ENCODE results near the gene ABHD12. TPM values are rescaled to one million over a fixed set of nuclear protein-coding genes. Genes with fewer than 3 reads are reported as not detected.

ABHD12 gene
- total RNA-seq, 1 donor from 2014 or later, result 27.7 TPM

DNA sequence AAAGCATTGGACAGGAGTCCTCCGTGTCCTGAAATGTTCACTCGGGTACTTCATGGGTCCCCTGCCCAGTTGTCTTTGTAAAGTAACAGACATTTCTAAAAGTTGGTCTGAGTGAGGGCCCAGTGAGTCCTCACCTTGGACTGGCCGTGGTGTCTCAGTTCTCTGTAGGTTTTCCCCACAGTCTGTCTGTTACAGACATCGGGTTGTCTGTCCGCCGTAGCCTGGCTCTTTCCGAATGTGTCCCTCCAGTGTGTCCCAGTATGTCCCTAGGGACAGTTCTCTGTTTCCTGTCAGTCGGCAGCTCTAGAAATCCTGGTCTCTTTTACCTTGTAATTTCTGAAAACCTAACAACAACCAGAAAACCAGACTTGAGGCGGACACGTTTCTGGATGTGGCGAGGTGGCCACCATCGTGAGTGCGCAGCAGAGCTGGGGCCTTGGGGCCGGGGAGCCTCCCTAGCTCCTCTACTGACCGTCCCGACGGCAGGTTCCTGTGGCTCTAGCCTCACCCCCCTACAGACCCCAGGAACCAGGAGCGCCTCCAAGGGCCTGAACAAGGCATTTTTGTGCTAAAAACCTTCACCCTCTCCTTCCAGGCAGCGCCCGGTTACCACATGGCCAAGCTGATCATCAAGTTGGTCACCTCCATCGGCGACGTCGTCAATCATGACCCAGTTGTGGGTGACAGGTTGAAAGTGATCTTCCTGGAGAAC is 100.6 kb downstream of the ABHD12 start:
- no peak for DNase-seq

GRCh38 chr20:25288291-25289181 is 102.1 kb downstream of the ABHD12 start:
- no peak for DNase-seq

DNA sequence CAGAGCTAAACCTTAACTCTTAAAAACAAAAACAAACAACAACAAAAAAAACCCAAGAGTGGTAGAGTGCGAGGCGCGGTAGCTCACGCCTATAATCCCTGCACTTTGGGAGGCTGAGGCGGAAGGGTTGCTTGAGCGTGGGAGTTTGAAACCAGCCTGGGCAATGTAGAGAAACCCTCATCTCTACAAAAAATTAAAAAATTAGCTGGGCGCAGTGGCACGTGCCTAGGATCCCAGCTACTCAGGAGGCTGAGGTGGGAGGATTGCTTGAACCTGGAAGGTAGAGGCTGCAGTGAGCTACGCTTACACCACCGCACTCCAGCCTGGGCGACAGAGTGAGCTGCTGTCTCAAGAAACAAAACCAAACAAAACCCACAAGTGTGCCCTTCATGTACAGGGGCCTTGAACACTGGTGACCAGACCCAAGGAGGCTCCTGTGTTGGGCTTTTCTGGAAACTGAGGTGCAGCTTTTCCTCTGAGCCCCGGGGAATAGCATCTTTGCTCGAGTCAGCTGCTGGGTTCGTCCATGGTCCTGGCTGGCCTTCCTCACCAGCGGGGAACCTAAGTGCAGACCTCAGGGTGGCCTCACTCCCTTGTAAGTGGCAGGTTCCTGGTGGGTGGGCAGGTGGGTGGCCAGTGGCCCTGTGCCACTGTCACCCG is 102.9 kb downstream of the ABHD12 start:
- no peak for DNase-seq

DNA sequence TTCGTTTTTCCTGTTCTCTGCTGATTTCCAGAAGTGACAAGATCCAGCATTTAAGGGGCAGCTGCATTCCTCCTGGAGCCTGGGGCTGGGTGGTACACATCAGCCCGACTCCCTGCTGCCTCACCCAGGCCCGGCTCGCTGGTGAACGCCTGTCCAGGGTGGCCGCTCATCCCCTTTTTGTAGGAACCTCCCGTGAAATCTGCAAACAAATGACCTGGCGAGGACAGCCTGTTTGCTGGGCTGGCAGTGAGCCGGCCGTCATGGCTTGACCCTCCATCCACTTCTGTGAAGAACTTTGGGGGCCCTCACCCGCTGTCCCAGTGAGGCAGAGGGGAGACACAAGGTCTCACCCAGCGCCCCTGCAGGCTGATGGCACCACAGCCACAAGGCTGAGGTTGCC is 103.7 kb downstream of the ABHD12 start:
- DNase-seq, result no peak

- no peak for DNase-seq
Measured at GRCh38 chr20:25285856-25286798, 104.5 kb downstream of the ABHD12 start.

- DNase-seq, result no peak
Measured at GRCh38 chr20:25285091-25285647, 105.5 kb downstream of the ABHD12 start.

- DNase-seq, result no peak
Measured at GRCh38 chr20:25284131-25284601, 106.5 kb downstream of the ABHD12 start.

DNA sequence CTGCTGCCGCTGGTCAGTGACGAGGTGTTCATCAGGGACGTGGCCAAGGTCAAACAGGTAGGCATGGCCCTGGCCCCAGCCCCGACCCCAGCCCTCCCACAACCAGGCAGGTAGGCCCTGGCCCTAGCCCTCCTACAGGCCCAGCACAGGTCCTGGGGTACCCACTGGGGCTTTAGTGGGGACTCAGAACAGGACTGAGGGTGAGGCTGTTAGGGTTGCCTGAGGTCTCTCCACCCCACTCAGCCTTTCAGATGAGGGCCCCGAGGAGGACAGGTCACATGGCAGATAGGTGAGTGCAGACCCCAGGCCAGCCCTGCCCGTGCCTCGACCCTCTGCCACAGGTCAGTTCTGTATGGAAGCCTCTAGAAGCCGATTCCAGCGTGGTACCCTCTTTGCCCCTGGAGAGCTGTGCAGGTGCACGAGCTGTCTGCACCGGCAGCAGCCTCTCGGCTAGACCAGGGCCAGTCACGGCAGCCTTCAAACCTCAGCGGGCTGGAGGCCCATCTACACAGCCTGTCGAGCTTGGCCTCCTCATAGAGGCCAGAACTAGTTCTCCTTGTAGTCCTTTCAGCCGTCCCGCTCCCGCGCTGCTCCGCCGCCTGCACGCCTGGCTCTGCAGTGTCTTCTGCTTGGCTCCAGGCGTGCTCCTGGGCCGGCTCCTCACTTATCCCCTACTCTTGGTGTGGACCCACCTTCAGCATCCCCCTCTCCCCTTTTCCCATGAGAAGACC is 107.2 kb downstream of the ABHD12 start:
- no peak for DNase-seq

DNA sequence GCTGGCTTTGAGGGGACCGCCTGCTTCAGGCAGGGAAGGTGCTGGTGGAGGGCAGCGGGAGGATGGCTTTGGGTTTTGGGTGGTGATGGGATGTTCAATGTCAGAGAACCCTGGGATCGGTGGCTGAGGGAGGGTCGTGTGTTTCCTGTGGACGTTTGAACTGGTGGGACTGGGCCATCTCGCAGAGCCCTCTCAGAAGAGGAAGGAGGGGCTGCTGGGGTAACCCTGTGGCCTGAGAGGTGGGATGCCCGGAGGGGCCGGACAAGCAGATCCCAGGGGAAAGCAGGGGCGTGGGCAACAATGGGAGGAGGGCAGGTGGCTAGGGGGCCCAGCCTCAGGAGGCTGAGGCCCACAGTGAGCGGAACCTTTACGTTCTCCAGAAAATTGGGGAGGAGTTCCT is 107.8 kb downstream of the ABHD12 start:
- DNase-seq, result no peak

DNA sequence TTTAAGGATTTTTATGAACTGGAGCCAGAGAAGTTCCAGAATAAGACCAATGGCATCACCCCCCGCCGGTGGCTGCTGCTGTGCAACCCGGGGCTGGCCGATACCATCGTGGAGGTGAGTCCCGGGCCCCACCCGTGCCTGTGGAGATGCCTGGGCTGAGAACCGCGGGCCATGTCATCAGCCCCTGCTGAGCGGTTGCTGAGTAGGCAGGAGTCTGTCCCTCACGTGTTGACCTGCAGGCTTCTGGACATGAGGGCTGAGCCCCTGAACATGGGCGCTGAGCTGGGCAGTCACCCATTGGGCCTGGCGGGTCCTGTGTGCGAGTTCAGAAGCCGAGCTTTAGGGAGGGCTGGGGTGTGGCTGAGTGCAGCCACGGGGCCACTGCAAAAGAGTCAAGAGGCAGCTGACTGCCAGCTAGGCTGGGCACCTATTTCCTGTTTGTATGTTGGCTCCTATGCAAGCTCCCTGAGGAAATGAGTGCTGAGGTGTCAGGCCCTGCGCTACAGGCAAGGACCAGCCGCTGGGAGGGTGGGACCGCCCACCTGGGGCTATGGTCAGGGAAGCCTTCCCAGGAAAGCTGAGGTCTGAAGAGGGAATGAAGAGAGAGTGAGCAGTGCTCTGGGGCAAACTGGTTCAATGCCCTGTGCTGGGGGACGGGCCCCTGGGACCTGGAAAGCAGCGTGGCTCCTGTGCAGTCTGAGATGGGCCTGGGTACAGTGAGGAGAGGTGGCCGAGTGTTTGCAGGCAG is 108.4 kb downstream of the ABHD12 start:
- no peak for DNase-seq

GRCh38 chr20:25281541-25281991 is 109.1 kb downstream of the ABHD12 start:
- DNase-seq, result no peak

DNA sequence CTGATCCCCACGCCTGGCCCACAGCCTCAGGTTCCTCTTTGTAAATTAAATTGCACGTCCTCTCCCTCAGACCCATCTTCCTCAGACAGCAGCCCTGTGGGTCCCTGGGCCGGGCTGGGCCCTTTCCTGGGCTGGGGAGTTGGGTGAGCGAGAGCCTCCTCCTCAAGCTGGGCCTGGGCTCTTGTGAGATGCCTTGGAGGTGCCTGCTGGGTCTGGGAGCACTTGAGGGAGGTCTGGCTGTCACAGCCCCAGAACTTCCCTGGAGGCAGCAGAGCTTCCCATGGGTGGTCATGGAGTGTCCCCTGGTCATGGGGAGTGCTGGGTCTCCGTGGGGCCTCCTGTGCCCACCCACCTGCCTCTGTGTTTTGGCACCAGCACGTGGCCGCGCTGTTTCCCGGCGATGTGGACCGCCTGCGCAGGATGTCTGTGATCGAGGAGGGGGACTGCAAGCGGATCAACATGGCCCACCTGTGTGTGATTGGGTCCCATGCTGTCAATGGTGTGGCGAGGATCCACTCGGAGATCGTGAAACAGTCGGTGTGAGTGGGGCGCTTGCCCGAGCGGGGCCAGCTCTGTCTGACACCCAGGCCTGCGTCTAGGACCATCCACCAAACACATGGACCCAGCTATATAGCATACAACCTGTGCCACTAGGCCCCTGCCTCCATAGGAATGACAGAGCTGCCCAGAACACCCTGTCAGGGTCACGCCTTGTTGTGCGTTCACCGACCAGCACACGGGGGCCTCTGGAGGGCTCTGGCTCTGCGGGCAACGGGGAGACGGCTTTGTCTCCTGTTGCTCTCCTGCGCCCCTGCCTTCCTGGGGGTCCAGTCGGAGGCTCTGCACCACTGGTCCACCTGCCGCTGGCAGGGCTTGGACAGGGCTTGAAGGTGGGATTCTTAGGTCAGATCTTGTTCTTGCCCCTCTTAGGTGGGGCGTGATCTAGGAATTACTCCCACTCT is 109.8 kb downstream of the ABHD12 start:
- DNase-seq, result no peak

GRCh38 chr20:25280051-25280573 is 110.5 kb downstream of the ABHD12 start:
- no peak for DNase-seq

DNA sequence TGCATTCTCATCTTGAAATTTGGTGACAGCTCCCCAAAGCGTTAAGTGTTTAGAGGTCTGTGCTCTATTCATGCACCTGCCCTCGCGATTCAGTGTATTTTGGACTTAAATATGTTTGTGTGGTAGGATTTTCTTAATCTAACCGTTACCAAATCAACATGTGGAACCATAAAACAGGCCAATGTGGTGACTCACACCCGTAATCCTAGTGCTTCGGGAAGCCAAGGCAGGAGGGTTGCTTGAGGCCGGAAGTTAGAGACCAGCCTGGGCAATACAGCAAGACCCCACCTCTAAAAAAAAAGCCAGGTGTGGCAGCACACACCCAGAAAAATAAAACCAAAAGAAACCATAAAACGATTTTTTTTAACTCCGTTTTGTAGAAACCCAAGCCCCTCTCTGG is 111.2 kb downstream of the ABHD12 start:
- DNase-seq, result no peak

- no peak for DNase-seq
Measured at GRCh38 chr20:25278636-25279361, 111.8 kb downstream of the ABHD12 start.

DNA sequence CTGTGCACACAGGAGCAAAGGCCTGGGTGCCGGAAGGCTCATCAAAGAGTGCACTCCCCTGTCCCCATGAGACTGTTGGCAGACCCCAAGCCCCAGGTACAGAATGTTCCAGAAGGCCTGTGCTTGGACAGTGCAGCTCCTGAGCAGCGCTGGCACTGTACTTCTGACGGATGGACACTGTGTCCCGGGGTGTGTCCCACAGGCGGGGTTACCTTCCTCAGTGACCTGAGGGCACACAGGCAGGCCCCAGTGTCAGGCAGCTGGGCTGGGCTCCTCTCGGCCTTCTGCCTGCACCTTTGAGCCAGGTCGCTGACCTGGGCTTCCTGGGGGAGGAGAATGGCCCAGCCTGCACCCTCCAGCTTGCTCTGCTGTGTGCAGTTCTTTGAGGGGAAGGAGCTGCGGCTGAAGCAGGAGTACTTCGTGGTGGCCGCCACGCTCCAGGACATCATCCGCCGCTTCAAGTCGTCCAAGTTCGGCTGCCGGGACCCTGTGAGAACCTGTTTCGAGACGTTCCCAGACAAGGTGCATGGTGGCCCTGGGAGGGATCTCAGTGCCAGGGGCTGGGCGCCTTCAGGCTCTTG is 112.6 kb downstream of the ABHD12 start:
- no peak for DNase-seq

GRCh38 chr20:25277051-25277801 is 113.4 kb downstream of the ABHD12 start:
- DNase-seq, result no peak

Measured in dermis blood vessel endothelial cell (primary cell).